Activated gamma-delta T cell treated with anti-CD3 and anti-CD28 coated beads, Interleukin-2, amount 50 U/mL, for 16 hours (primary cell): ENCODE measurements around the gene CELF4.
"Not testable (repeated sequence)": the region's sequence is repeated elsewhere in the genome, so short reads cannot be mapped to it uniquely, and the experiment has no call there.

Source experiments
- DNase-seq: peaks from one replicate; pipeline ENCODE4 v3.0.0-alpha.2; 2020; ENCODE audit warnings: low read depth

CELF4 gene

GRCh38 chr18:37467002-37467662, 98.5 kb downstream of the CELF4 start:
- no peak for DNase-seq

GRCh38 chr18:37465958-37466357, 99.6 kb downstream of the CELF4 start:
- DNase-seq, result no peak

- DNase-seq, result no peak
Measured at GRCh38 chr18:37464257-37464656, 101.3 kb downstream of the CELF4 start.

- DNase-seq, result not testable (repeated sequence)
Measured at GRCh38 chr18:37461329-37461728, 104.3 kb downstream of the CELF4 start.

- no peak for DNase-seq
Measured at GRCh38 chr18:37460604-37461003, 105.0 kb downstream of the CELF4 start.

GRCh38 chr18:37458697-37459096, 106.9 kb downstream of the CELF4 start:
- DNase-seq, result no peak

GRCh38 chr18:37457753-37458152, 107.8 kb downstream of the CELF4 start:
- DNase-seq, result no peak

- no peak for DNase-seq
Measured at GRCh38 chr18:37457341-37457740, 108.3 kb downstream of the CELF4 start.

GRCh38 chr18:37456873-37457272, 108.7 kb downstream of the CELF4 start:
- no peak for DNase-seq

GRCh38 chr18:37456395-37456794, 109.2 kb downstream of the CELF4 start:
- no peak for DNase-seq

GRCh38 chr18:37453752-37454151, 111.8 kb downstream of the CELF4 start:
- no peak for DNase-seq

- no peak for DNase-seq
Measured at GRCh38 chr18:37452682-37453385, 112.8 kb downstream of the CELF4 start.

- DNase-seq, result no peak
Measured at GRCh38 chr18:37452015-37452414, 113.6 kb downstream of the CELF4 start.

- no peak for DNase-seq
Measured at GRCh38 chr18:37451239-37451825, 114.3 kb downstream of the CELF4 start.

- DNase-seq, result no peak
Measured at GRCh38 chr18:37450434-37451132, 115.0 kb downstream of the CELF4 start.

- no peak for DNase-seq
Measured at GRCh38 chr18:37449618-37450017, 116.0 kb downstream of the CELF4 start.

GRCh38 chr18:37448946-37449345, 116.7 kb downstream of the CELF4 start:
- no peak for DNase-seq

- no peak for DNase-seq
Measured at GRCh38 chr18:37447962-37448888, 117.4 kb downstream of the CELF4 start.

- DNase-seq, result no peak
Measured at GRCh38 chr18:37445836-37446235, 119.8 kb downstream of the CELF4 start.

GRCh38 chr18:37445368-37445767, 120.2 kb downstream of the CELF4 start:
- no peak for DNase-seq

GRCh38 chr18:37443325-37444055, 122.1 kb downstream of the CELF4 start:
- DNase-seq, result no peak
